ENCODE results near the gene SLC2A10.

DNA sequence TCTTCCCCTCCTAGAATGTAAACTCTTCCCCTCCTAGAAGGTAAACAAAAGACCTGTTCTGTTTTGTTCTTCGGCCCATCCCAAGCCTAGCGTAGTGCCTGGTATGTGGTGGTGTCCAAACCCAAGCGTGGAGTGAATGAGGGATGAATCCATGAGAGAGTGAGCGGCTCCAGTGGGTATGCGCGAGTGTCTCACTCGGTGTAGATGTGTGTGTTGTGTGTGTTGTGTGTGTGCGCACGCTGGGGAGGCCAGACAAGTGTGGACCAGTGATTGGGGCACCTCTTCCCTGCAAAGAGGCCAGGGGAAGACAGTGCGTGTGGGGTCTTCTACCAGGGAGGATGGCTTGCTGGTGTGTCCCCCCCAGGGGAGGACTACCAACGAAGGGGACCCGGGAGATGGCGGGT, 392 bp upstream of the SLC2A10 start:
- no peak for TF ChIP-seq NRF1 (conservative IDR thresholded peaks at IDR 0.05; ENCODE audit: low read depth, low read length)
- TF ChIP-seq RBBP5 (conservative IDR thresholded peaks at IDR 0.05), result no peak
- TF ChIP-seq ETV6 (conservative IDR thresholded peaks at IDR 0.05 in 1 of 2, IDR thresholded peaks at IDR 0.05 in 1 of 2; ENCODE audit: borderline replicate concordance in 1 of 2, low read depth in 1 of 2), result no peak
- TF ChIP-seq, protein P1, sequence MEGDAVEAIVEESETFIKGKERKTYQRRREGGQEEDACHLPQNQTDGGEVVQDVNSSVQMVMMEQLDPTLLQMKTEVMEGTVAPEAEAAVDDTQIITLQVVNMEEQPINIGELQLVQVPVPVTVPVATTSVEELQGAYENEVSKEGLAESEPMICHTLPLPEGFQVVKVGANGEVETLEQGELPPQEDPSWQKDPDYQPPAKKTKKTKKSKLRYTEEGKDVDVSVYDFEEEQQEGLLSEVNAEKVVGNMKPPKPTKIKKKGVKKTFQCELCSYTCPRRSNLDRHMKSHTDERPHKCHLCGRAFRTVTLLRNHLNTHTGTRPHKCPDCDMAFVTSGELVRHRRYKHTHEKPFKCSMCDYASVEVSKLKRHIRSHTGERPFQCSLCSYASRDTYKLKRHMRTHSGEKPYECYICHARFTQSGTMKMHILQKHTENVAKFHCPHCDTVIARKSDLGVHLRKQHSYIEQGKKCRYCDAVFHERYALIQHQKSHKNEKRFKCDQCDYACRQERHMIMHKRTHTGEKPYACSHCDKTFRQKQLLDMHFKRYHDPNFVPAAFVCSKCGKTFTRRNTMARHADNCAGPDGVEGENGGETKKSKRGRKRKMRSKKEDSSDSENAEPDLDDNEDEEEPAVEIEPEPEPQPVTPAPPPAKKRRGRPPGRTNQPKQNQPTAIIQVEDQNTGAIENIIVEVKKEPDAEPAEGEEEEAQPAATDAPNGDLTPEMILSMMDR (IDR thresholded peaks at IDR 0.05 in 2 of 3, conservative IDR thresholded peaks at IDR 0.05 in 1 of 3; ENCODE audit: control insufficient read depth in 2 of 3, extremely low read depth in 1 of 3, insufficient read depth in 1 of 3, low read depth in 3 of 3, low read length in 3 of 3), result no peak
- no peak for TF ChIP-seq EP300 (IDR thresholded peaks at IDR 0.05; ENCODE audit: borderline replicate concordance in 1 of 2, control insufficient read depth in 1 of 2, low read depth in 2 of 2, low read length in 2 of 2)
- TF ChIP-seq POLR2A (IDR thresholded peaks at IDR 0.05; ENCODE audit: low read depth, low read length), result no peak

All from GM12878 (cell line).